ENCODE results near the gene MEGF11.

- TF ChIP-seq CTCF (conservative IDR thresholded peaks at IDR 0.05; ENCODE audit: low read depth, low read length) = no peak
- TF ChIP-seq EZH2phosphoT487 (IDR thresholded peaks at IDR 0.05; ENCODE audit: borderline replicate concordance, low read length) = no peak
Observed at GRCh38 chr15:66057089-66057488, 196.5 kb downstream of the MEGF11 start.
